Retinal pigment epithelial cell (primary cell): Measurements from ENCODE around the gene SERPINE2.

Experiments
- DNase-seq: peaks from one replicate; pipeline ENCODE4 v3.0.0-alpha.2; 2010; ENCODE audit warnings: low read depth
- H3K4me3 ChIP-seq: 2 replicates; pipeline ENCODE4 v1.5.1; 2011; ENCODE audit warnings: mild to moderate bottlenecking, low read length, control low read depth, moderate library complexity
- CTCF ChIP-seq: conservative IDR thresholded peaks from 2 replicates; pipeline ENCODE4 v1.5.1; 2011; ENCODE audit warnings: low read depth, low read length, control low read depth, inconsistent platforms

The SERPINE2 gene

GRCh38 chr2:223929571-223930102 is 109.4 kb downstream of the SERPINE2 start:
- no peak for TF ChIP-seq CTCF
- no peak for DNase-seq
- H3K4me3 ChIP-seq, result no peak overlapping the region

DNA sequence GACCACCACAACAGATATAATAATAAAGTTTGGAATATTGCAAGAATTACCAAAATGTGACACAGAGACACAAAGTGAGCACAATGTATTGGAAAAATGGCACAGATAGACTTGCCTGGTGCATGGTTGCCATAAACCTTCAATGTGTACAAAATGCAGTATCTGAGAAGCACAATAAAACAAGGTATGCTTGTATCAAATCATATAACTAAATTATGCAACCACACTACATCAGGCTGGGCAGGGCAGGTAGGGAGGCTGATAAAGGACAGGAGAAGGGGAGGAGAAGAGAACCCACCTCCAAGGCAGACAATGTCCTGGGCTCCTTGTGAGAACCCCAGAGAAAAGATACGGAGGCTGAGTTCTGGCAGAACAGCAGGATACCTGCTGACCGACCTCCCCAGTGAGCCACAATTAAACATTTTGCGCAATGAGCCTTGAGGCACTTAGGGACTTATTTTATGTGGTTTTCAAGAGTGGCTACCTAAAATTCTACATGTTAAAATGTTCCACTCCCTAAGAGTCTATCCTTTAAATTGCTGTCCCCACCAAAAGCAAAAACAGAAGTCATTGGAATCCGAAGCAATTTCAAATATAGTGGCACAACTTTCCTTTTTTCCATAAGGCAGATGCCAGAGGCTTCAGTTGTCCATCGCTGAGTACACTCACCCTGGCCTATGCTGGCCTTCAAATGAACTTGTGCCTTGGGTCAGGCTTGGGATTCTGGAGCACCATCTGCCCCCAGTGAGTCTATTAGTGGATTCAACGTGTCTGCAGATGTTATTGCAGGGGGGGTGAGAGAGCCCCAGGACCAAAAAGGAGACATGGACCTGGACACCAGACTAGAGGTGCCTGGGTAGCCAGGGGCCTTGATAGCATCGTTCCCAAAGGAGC is 110.7 kb downstream of the SERPINE2 start:
- no peak for TF ChIP-seq CTCF
- no peak overlapping the region for H3K4me3 ChIP-seq
- DNase-seq, result no peak

DNA sequence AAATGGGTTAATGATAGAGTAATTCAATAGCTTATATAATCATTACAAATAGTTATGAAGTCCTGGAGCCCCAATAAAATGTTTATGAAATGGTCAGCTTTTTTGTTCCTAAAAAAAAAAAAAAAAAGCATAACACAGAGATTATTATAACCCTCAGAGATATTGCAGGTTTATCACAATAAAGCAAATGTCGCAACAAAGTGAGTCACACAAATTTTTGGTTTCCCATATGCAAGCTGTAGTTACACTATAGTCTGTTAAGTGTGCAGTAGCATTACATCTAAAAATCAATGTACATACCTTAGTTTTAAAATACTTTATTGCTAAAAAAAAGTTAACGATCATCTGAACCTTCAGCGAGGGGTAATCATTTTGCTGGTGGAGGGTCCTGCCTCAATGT is 114.0 kb downstream of the SERPINE2 start:
- DNase-seq, result no peak
- H3K4me3 ChIP-seq, result no peak overlapping the region
- no peak for TF ChIP-seq CTCF
